ENCODE measurements around the gene TMIGD1. TPM values are rescaled to one million over a fixed set of nuclear protein-coding genes. Genes with fewer than 3 reads are reported as not detected.

The TMIGD1 gene
- total RNA-seq, 1 donor from 2014 or later = not detected

DNA sequence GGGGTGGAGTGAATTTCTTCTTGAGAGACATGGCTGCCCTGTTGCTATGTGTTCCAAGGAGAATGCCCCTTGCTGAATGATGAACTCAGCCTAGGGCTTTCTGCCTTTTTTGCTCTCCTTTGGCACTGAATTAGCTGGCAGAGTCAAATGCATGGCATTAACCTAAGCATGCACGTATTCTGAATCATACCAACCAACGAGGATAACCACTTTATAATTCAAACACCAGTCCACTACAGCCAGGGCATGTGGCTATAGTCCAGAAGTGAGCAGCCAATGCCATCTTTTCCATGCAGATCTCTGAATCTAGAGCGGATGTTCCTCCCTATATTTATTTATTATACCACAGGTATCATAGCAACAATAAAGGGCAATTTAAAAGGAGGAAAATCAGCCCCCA lies 15.7 kb downstream of the TMIGD1 start:
- no peak for DNase-seq (ENCODE audit: low spot score)
- no peaks in the 10 kb centered on the region for H4K20me1 ChIP-seq (ENCODE audit: low read depth)
- H3K27ac ChIP-seq = no peak overlapping the region
- no peak overlapping the region for H3K27ac Mint-ChIP-seq
- no peak overlapping the region for H3K4me3 ChIP-seq
- no peaks in the 10 kb centered on the region for H3K79me2 ChIP-seq (ENCODE audit: low read depth)
- no peak overlapping the region for H3K4me2 ChIP-seq
- H3K9me3 Mint-ChIP-seq = no peaks in the 10 kb centered on the region
- no peak overlapping the region for H2AFZ ChIP-seq (replicated peaks)
- H3K27me3 Mint-ChIP-seq (ENCODE audit: insufficient read depth, low read depth) = peaks cover 4% of the 10 kb centered on the region
- no peaks in the 10 kb centered on the region for H3K36me3 ChIP-seq
- H3K9me3 ChIP-seq (ENCODE audit: low read depth) = no peaks in the 10 kb centered on the region
- H3F3A ChIP-seq (ENCODE audit: low read depth) = no peaks in the 10 kb centered on the region
- no peak overlapping the region for H3K4me3 Mint-ChIP-seq
- H3K9ac ChIP-seq = no peak overlapping the region
- H3K4me1 Mint-ChIP-seq = no peaks in the 10 kb centered on the region
- H3K36me3 Mint-ChIP-seq = no peaks in the 10 kb centered on the region
- H3K4me1 ChIP-seq = no peaks in the 10 kb centered on the region
- TF ChIP-seq EZH2 (IDR thresholded peaks at IDR 0.05) (no peak), EZH2phosphoT487 (IDR thresholded peaks at IDR 0.05) (no peak)
- TF ChIP-seq, protein P1, sequence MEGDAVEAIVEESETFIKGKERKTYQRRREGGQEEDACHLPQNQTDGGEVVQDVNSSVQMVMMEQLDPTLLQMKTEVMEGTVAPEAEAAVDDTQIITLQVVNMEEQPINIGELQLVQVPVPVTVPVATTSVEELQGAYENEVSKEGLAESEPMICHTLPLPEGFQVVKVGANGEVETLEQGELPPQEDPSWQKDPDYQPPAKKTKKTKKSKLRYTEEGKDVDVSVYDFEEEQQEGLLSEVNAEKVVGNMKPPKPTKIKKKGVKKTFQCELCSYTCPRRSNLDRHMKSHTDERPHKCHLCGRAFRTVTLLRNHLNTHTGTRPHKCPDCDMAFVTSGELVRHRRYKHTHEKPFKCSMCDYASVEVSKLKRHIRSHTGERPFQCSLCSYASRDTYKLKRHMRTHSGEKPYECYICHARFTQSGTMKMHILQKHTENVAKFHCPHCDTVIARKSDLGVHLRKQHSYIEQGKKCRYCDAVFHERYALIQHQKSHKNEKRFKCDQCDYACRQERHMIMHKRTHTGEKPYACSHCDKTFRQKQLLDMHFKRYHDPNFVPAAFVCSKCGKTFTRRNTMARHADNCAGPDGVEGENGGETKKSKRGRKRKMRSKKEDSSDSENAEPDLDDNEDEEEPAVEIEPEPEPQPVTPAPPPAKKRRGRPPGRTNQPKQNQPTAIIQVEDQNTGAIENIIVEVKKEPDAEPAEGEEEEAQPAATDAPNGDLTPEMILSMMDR (IDR thresholded peaks at IDR 0.05) = no peak
- H3K27me3 ChIP-seq = no peaks in the 10 kb centered on the region

DNA sequence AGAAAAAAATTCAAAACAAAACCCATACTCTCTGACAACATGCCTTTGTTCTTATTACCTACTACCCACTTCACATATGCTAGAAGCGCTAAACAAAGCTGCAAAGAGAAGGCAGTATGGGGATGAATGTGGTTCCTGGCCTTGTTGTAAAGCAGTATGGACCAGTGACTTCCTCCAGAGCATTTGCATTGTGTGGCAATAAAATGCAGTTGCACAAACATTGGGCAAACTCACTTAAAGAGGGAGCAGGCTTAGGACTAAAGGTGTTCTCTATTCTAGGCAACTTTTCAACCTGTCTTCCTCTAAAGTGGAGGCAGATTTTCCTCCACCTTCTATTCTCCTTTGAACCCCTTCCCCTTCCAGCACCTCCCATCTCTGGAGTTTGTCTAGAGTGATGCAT lies 17.1 kb downstream of the TMIGD1 start:
- H3K9me3 Mint-ChIP-seq = no peaks in the 10 kb centered on the region
- Histone ChIP-seq H3K36me3 (no peaks in the 10 kb centered on the region), H3K79me2 (ENCODE audit: low read depth) (no peaks in the 10 kb centered on the region), H3F3A (ENCODE audit: low read depth) (no peaks in the 10 kb centered on the region), H3K27ac (no peak overlapping the region), H3K4me3 (no peak overlapping the region), H3K4me2 (no peak overlapping the region), H3K27me3 (no peaks in the 10 kb centered on the region), H3K4me1 (no peaks in the 10 kb centered on the region), H3K9ac (no peak overlapping the region), H4K20me1 (ENCODE audit: low read depth) (no peaks in the 10 kb centered on the region), H2AFZ (replicated peaks) (no peak overlapping the region), H3K9me3 (ENCODE audit: low read depth) (no peaks in the 10 kb centered on the region)
- DNase-seq (ENCODE audit: low spot score) = no peak
- TF ChIP-seq EZH2phosphoT487 (IDR thresholded peaks at IDR 0.05) (no peak), EZH2 (IDR thresholded peaks at IDR 0.05) (no peak)
- TF ChIP-seq, protein P1 (IDR thresholded peaks at IDR 0.05) = no peak
- H3K4me1 Mint-ChIP-seq = no peaks in the 10 kb centered on the region
- no peak overlapping the region for H3K4me3 Mint-ChIP-seq
- no peaks in the 10 kb centered on the region for H3K36me3 Mint-ChIP-seq
- peaks cover 4% of the 10 kb centered on the region for H3K27me3 Mint-ChIP-seq (ENCODE audit: insufficient read depth, low read depth)
- H3K27ac Mint-ChIP-seq = no peak overlapping the region

DNA sequence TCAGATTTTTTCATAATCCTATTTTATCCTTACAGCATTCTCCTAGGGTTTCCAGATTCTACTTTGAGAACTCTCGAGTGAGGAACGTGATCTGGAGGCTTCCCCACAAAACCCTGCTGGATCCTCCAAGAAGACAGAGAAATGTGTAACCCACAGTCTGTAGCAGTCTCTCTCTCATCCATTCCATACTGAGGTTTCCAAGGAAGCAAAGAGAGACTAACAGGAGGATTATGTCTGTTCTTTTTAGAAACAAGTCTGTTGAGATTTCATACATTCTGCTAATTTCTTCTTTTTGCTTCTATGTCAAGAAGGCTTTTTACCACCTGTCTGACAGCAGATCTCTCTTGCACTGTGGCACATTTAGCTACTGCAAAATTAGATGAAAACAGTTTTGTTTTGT lies 18.8 kb downstream of the TMIGD1 start:
- no peaks in the 10 kb centered on the region for H4K20me1 ChIP-seq (ENCODE audit: low read depth)
- H3K9ac ChIP-seq = no peak overlapping the region
- peaks cover 5% of the 10 kb centered on the region for H3K27me3 Mint-ChIP-seq (ENCODE audit: insufficient read depth, low read depth)
- no peak for DNase-seq (ENCODE audit: low spot score)
- H3K4me3 ChIP-seq = no peak overlapping the region
- no peaks in the 10 kb centered on the region for H3K27me3 ChIP-seq
- no peak overlapping the region for H3K27ac Mint-ChIP-seq
- no peaks in the 10 kb centered on the region for H3K4me1 ChIP-seq
- H3K36me3 Mint-ChIP-seq = no peaks in the 10 kb centered on the region
- no peak overlapping the region for H3K4me2 ChIP-seq
- H3K9me3 Mint-ChIP-seq = no peaks in the 10 kb centered on the region
- TF ChIP-seq EZH2phosphoT487 (IDR thresholded peaks at IDR 0.05) = no peak
- H3F3A ChIP-seq (ENCODE audit: low read depth) = no peaks in the 10 kb centered on the region
- H3K4me3 Mint-ChIP-seq = no peak overlapping the region
- peak overlapping the region; percentile 74 for H2AFZ ChIP-seq (replicated peaks)
- H3K27ac ChIP-seq = no peak overlapping the region
- H3K9me3 ChIP-seq (ENCODE audit: low read depth) = no peaks in the 10 kb centered on the region
- no peaks in the 10 kb centered on the region for H3K79me2 ChIP-seq (ENCODE audit: low read depth)
- no peaks in the 10 kb centered on the region for H3K4me1 Mint-ChIP-seq
- H3K36me3 ChIP-seq = no peaks in the 10 kb centered on the region

DNA sequence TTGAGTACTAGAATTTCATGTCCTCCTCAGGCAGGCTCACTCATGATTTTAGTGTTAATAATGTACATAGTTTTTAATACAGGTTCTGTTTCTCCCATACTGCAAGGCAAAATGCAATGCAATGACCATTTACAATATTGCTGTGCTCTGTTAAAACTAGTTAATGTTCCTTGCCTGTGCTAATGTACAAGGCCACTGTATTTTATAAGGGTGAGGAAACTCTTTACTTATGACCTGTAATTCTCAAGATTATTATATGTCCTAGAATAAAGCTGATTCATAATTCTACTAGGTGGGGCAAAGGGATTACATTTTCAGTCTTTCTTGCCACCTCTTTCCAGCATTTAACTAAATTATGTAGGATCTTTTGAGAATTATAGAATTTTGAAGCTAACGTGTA lies 19.4 kb downstream of the TMIGD1 start:
- H4K20me1 ChIP-seq (ENCODE audit: low read depth) = no peaks in the 10 kb centered on the region
- no peaks in the 10 kb centered on the region for H3F3A ChIP-seq (ENCODE audit: low read depth)
- H3K27ac Mint-ChIP-seq = no peak overlapping the region
- H3K79me2 ChIP-seq (ENCODE audit: low read depth) = no peaks in the 10 kb centered on the region
- no peak for DNase-seq (ENCODE audit: low spot score)
- H3K4me1 ChIP-seq = no peaks in the 10 kb centered on the region
- no peaks in the 10 kb centered on the region for H3K36me3 ChIP-seq
- no peak overlapping the region for H3K9ac ChIP-seq
- TF ChIP-seq EZH2 (IDR thresholded peaks at IDR 0.05) = no peak
- TF ChIP-seq, protein P1 (IDR thresholded peaks at IDR 0.05) = no peak
- no peak for TF ChIP-seq EZH2phosphoT487 (IDR thresholded peaks at IDR 0.05)
- H3K27ac ChIP-seq = no peak overlapping the region
- no peaks in the 10 kb centered on the region for H3K9me3 Mint-ChIP-seq
- no peaks in the 10 kb centered on the region for H3K4me1 Mint-ChIP-seq
- no peaks in the 10 kb centered on the region for H3K27me3 ChIP-seq
- H3K9me3 ChIP-seq (ENCODE audit: low read depth) = no peaks in the 10 kb centered on the region
- no peak overlapping the region for H3K4me3 Mint-ChIP-seq
- H2AFZ ChIP-seq (replicated peaks) = no peak overlapping the region
- no peaks in the 10 kb centered on the region for H3K36me3 Mint-ChIP-seq
- peaks cover 5% of the 10 kb centered on the region for H3K27me3 Mint-ChIP-seq (ENCODE audit: insufficient read depth, low read depth)
- H3K4me3 ChIP-seq = no peak overlapping the region
- H3K4me2 ChIP-seq = no peak overlapping the region

Data from neural progenitor cell (in vitro differentiated cells).